Right lobe of liver (tissue), 4 donors: Measurements from ENCODE around the gene KLF5.

Experiments
- POLR2A ChIP-seq: fragments of 450-650 bp; IDR thresholded peaks from one replicate; pipeline ENCODE4 v1.6.1; 2017; ENCODE audit warnings: antibody characterized with exemption, mild to moderate bottlenecking
- TF ChIP-seq, protein P1 (sequence below), 4 donors: fragments of 200-600 bp in 3 of 4; fragments of 450-650 bp in 1 of 4; IDR thresholded peaks; one replicate each; pipeline versions ENCODE4 v1.5.1 to v1.8.0; 2016 to 2022; ENCODE audit warnings: antibody characterized with exemption in 4 of 4, mild to moderate bottlenecking in 2 of 4
- donor health status: DM: no; HTN: no; CAD: no.
- donor health status: DM: no; HTN: no; CAD: no.
- donor health status: DM: no; HTN: yes; CAD: no.

DNA sequence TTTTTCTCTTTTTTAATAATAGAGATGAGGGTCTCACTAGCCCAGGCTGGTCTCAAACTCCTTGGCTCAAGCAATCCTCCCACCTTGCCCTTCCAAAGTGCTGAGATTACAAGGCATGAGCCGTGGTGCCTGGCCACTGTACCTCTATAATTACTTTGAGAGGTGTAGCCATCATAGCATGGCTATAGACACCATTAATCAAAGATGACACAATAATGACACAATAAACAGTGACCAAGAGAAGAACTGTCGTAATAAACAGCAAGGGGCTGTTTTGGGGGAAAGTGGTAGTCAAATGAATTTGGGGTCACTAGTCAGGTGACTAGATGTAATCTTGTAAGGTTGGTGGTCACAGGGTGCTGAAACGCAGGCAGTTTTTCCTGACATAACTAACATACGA lies 30.4 kb downstream of the KLF5 start:
- no peak for TF ChIP-seq POLR2A
- TF ChIP-seq, protein P1, sequence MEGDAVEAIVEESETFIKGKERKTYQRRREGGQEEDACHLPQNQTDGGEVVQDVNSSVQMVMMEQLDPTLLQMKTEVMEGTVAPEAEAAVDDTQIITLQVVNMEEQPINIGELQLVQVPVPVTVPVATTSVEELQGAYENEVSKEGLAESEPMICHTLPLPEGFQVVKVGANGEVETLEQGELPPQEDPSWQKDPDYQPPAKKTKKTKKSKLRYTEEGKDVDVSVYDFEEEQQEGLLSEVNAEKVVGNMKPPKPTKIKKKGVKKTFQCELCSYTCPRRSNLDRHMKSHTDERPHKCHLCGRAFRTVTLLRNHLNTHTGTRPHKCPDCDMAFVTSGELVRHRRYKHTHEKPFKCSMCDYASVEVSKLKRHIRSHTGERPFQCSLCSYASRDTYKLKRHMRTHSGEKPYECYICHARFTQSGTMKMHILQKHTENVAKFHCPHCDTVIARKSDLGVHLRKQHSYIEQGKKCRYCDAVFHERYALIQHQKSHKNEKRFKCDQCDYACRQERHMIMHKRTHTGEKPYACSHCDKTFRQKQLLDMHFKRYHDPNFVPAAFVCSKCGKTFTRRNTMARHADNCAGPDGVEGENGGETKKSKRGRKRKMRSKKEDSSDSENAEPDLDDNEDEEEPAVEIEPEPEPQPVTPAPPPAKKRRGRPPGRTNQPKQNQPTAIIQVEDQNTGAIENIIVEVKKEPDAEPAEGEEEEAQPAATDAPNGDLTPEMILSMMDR (IDR thresholded peaks at IDR 0.05) = no peak
